H1 (cell line): ENCODE data around the gene COL25A1.

ENCODE experiments used
- BCL11A ChIP-seq, 2 experiments: IDR thresholded peaks; one replicate each; pipeline ENCODE4 v1.6.1; 2011; ENCODE audit warnings: low read depth in 2 of 2, low read length in 2 of 2, mild to moderate bottlenecking in 2 of 2
- CTCF ChIP-seq, 3 experiments: IDR thresholded peaks; 1 replicate in 2 of 3; 2 replicates in 1 of 3; pipeline versions ENCODE4 v1.5.1 to v1.6.1; 2011; ENCODE audit warnings: low read length in 3 of 3, mild to moderate bottlenecking in 3 of 3, inconsistent platforms in 2 of 3, low read depth in 1 of 3, moderate library complexity in 1 of 3; ENCODE audit not compliant: insufficient read depth in 1 of 3; ENCODE audit errors: control extremely low read depth in 1 of 3
- EZH2 ChIP-seq: fragments of 200-600 bp; sonication (generic); IDR thresholded peaks from 2 replicates; pipeline ENCODE4 v1.7.1; 2012; ENCODE audit warnings: low read depth, mild to moderate bottlenecking, moderate library complexity, low read length, inconsistent platforms; ENCODE audit not compliant: severe bottlenecking
- RNF2 ChIP-seq: fragments of 200-900, 300-1000 bp; sonication (generic); IDR thresholded peaks from 2 replicates; pipeline ENCODE4 v1.7.1; 2016; ENCODE audit warnings: borderline replicate concordance, low read depth, mild to moderate bottlenecking, antibody characterized with exemption, low read length; ENCODE audit not compliant: poor library complexity, severe bottlenecking; ENCODE audit errors: missing control alignments
- SP2 ChIP-seq: IDR thresholded peaks from 2 replicates; pipeline ENCODE4 v1.6.1; 2012; ENCODE audit warnings: mild to moderate bottlenecking, low read length, inconsistent platforms
- YY1 ChIP-seq: IDR thresholded peaks from 2 replicates; pipeline ENCODE4 v1.6.1; 2011; ENCODE audit warnings: low read depth, mild to moderate bottlenecking, low read length

- no peak for TF ChIP-seq RNF2
- no peak for TF ChIP-seq CTCF (IDR thresholded peaks at IDR 0.05; ENCODE audit: control extremely low read depth in 1 of 3, insufficient read depth in 1 of 3, low read depth in 1 of 3, low read length in 3 of 3)
- TF ChIP-seq YY1 = no peak
- no peak for TF ChIP-seq BCL11A (IDR thresholded peaks at IDR 0.05; ENCODE audit: low read depth in 2 of 2, low read length in 2 of 2)
- TF ChIP-seq SP2 = no peak
- TF ChIP-seq EZH2 = no peak
Measured at GRCh38 chr4:109195646-109196045, 106.8 kb downstream of the COL25A1 start.
